GM23338 (cell line): ENCODE results near the gene GNB1L. TPM values are rescaled to one million over a fixed set of nuclear protein-coding genes. Genes with fewer than 3 reads are reported as not detected.

Experiments
- ATAC-seq: fragments of 200-7000 bp; cut with Tn5 transposase; 3 replicates; pipeline ENCODE4 v1.9.1; 2020
- DNase-seq: peaks from one replicate; pipeline ENCODE4 v3.0.0-alpha.2; 2015; ENCODE audit warnings: low spot score
- H2AFZ ChIP-seq: fragments of 200-600 bp; sonication (generic); 2 replicates; pipeline ENCODE4 v1.8.0; 2016; ENCODE audit warnings: antibody characterized with exemption, mild to moderate bottlenecking, moderate library complexity
- H3F3A ChIP-seq: fragments of 200-600 bp; sonication (generic); replicated peaks from 2 replicates; pipeline ENCODE4 v1.8.0; 2017; ENCODE audit warnings: antibody characterized with exemption, mixed run types, low read depth
- H3K27ac ChIP-seq: fragments of 200-600 bp; sonication (generic); 2 replicates; pipeline ENCODE4 v1.6.1; 2016; ENCODE audit warnings: low read depth
- H3K27me3 ChIP-seq: fragments of 200-600 bp; sonication (generic); 2 replicates; pipeline ENCODE4 v1.8.0; 2016; ENCODE audit warnings: mild to moderate bottlenecking, mixed run types, moderate library complexity; ENCODE audit not compliant: insufficient read depth
- H3K36me3 ChIP-seq: fragments of 200-600 bp; sonication (generic); 2 replicates; pipeline ENCODE4 v1.8.0; 2016; ENCODE audit warnings: mild to moderate bottlenecking; ENCODE audit not compliant: insufficient read depth
- H3K4me1 ChIP-seq: fragments of 200-600 bp; sonication (generic); 2 replicates; pipeline ENCODE4 v1.8.0; 2016; ENCODE audit warnings: mild to moderate bottlenecking, moderate library complexity; ENCODE audit not compliant: insufficient read depth
- H3K4me2 ChIP-seq: fragments of 200-600 bp; sonication (generic); 2 replicates; pipeline ENCODE4 v1.7.1; 2017; ENCODE audit warnings: mixed run types
- H3K4me3 ChIP-seq: fragments of 200-600 bp; sonication (generic); 2 replicates; pipeline ENCODE4 v1.6.1; 2016; ENCODE audit warnings: mixed run types
- H3K79me2 ChIP-seq: fragments of 200-600 bp; sonication (generic); replicated peaks from 2 replicates; pipeline ENCODE4 v1.8.0; 2017; ENCODE audit warnings: mild to moderate bottlenecking; ENCODE audit not compliant: insufficient read depth
- H3K9me2 ChIP-seq: fragments of 200-600 bp; sonication (generic); 2 replicates; pipeline ENCODE4 v1.8.0; 2017; ENCODE audit not compliant: insufficient read depth
- H4K20me1 ChIP-seq: fragments of 200-600 bp; sonication (generic); replicated peaks from 2 replicates; pipeline ENCODE4 v1.8.0; 2017; ENCODE audit warnings: mild to moderate bottlenecking; ENCODE audit not compliant: insufficient read depth
- H3K27ac Mint-ChIP-seq: 2 replicates; pipeline ENCODE4 v1.8.0; 2020; ENCODE audit warnings: inconsistent platforms, mild to moderate bottlenecking, moderate library complexity, mixed read lengths
- H3K27me3 Mint-ChIP-seq: 3 replicates; pipeline ENCODE4 v1.8.0; 2022; ENCODE audit warnings: low read depth, mild to moderate bottlenecking, moderate library complexity, mixed read lengths, inconsistent platforms; ENCODE audit not compliant: insufficient read depth, poor library complexity
- H3K36me3 Mint-ChIP-seq: 3 replicates; pipeline ENCODE4 v1.8.0; 2021; ENCODE audit warnings: low read depth, mild to moderate bottlenecking, inconsistent platforms, moderate library complexity, mixed read lengths
- H3K4me1 Mint-ChIP-seq: 3 replicates; pipeline ENCODE4 v1.8.0; 2020; ENCODE audit warnings: mild to moderate bottlenecking, inconsistent platforms, mixed read lengths
- H3K4me3 Mint-ChIP-seq: 3 replicates; pipeline ENCODE4 v1.8.0; 2021; ENCODE audit warnings: moderate library complexity, mild to moderate bottlenecking, inconsistent platforms, mixed read lengths
- H3K9me3 Mint-ChIP-seq: 3 replicates; pipeline ENCODE4 v1.8.0; 2020; ENCODE audit warnings: moderate library complexity, mild to moderate bottlenecking, inconsistent platforms, mixed read lengths
- CREB1 ChIP-seq: fragments of 250-450 bp; sonication (Bioruptor Pico); IDR thresholded peaks from 2 replicates; pipeline ENCODE4 v1.5.0; 2020; ENCODE audit warnings: low read depth, mild to moderate bottlenecking, moderate library complexity
- CTCF ChIP-seq, 2 experiments: fragments of 200-600 bp in 1 of 2; sonication (generic) in 1 of 2; conservative IDR thresholded peaks; 2 replicates each; pipeline versions ENCODE4 v1.5.1 to v1.6.1; 2016 to 2017; ENCODE audit warnings: antibody characterized with exemption in 2 of 2, low read depth in 2 of 2, mild to moderate bottlenecking in 2 of 2, moderate library complexity in 1 of 2
- ETS1 ChIP-seq: IDR thresholded peaks from 2 replicates; pipeline ENCODE4 v1.6.1; 2016; ENCODE audit warnings: antibody characterized with exemption
- EZH2 ChIP-seq: fragments of 200-600 bp; sonication (generic); IDR thresholded peaks from one replicate; pipeline ENCODE4 v1.8.0; 2017; ENCODE audit warnings: antibody characterized with exemption, mild to moderate bottlenecking, low read depth; ENCODE audit not compliant: unreplicated experiment
- EZH2phosphoT487 ChIP-seq: fragments of 200-600 bp; sonication (generic); IDR thresholded peaks from one replicate; pipeline ENCODE4 v1.8.1; 2018; ENCODE audit warnings: antibody characterized with exemption; ENCODE audit not compliant: unreplicated experiment
- NANOG ChIP-seq: IDR thresholded peaks from 2 replicates; pipeline ENCODE4 v1.6.1; 2016; ENCODE audit warnings: antibody characterized with exemption, borderline replicate concordance
- POLR2AphosphoS5 ChIP-seq: IDR thresholded peaks from 2 replicates; pipeline ENCODE4 v1.6.1; 2016; ENCODE audit warnings: antibody characterized with exemption, low read depth
- REST ChIP-seq: IDR thresholded peaks from one replicate; pipeline ENCODE4 v1.6.1; 2018; ENCODE audit warnings: antibody characterized with exemption; ENCODE audit not compliant: unreplicated experiment
- ZNF114 ChIP-seq: fragments of 250-450 bp; sonication (Bioruptor Pico); IDR thresholded peaks from 2 replicates; pipeline ENCODE4 v1.5.0; 2020; ENCODE audit warnings: mild to moderate bottlenecking, moderate library complexity
- ZNF331 ChIP-seq: fragments of 250-450 bp; sonication (Bioruptor Pico); IDR thresholded peaks from 2 replicates; pipeline ENCODE4 v1.5.0; 2020; ENCODE audit warnings: low read depth, mild to moderate bottlenecking, moderate library complexity
- polyA plus RNA-seq: library from polyadenylated mRNA; unstranded; fragments of >200 nt; fragmentation: Nextera tagmentation; extraction: Ambion mirVana; gene quantifications from 2 replicates; pipeline ENCODE4 v1.2.1, GENCODE V29; 2016
- total RNA-seq: library from RNA; depleted of rRNA; stranded (reverse); fragments of >200 nt; shearing (Covaris generic); gene quantifications from 2 replicates; pipeline ENCODE4 v1.2.3, GENCODE V29; 2014

The GNB1L gene
- total and polyA plus RNA-seq, 2 experiments from 2014 or later, result 15.2 to 27.8 TPM

GRCh38 chr22:19805821-19806212, 48.9 kb downstream of the GNB1L start (continued):
- TF ChIP-seq REST (no peak), CTCF (conservative IDR thresholded peaks at IDR 0.05; ENCODE audit: low read depth in 2 of 2) (no peak)

- Histone ChIP-seq H3K79me2 (no peaks in the 10 kb centered on the region), H3F3A (no peaks in the 10 kb centered on the region), H3K27ac (no peak overlapping the region), H3K27me3 (no peaks in the 10 kb centered on the region), H3K36me3 (no peaks in the 10 kb centered on the region), H3K4me1 (no peaks in the 10 kb centered on the region), H4K20me1 (no peaks in the 10 kb centered on the region), H3K4me3 (no peak overlapping the region), H3K9me2 (no peaks in the 10 kb centered on the region), H3K4me2 (no peak overlapping the region), H2AFZ (no peak overlapping the region)
- ATAC-seq (no peak), DNase-seq (no peak)
- H3K27me3 Mint-ChIP-seq, result peaks cover 20% of the 10 kb centered on the region
- TF ChIP-seq ZNF114 (CRISPR knock-in tag), result no peak
- no peak for TF ChIP-seq EZH2phosphoT487
- TF ChIP-seq ZNF331 (CRISPR knock-in tag), result no peak
- H3K4me1 Mint-ChIP-seq, result no peaks in the 10 kb centered on the region; the same call in 2 of the 3 replicates
- H3K36me3 Mint-ChIP-seq, result peaks cover 3% of the 10 kb centered on the region; the same call in 1 of the 3 replicates
- H3K9me3 Mint-ChIP-seq, result no peaks in the 10 kb centered on the region; the same call in 2 of the 3 replicates
- no peak overlapping the region for H3K4me3 Mint-ChIP-seq
- no peak overlapping the region for H3K27ac Mint-ChIP-seq
These were observed 50.9 kb downstream of the GNB1L start for GRCh38 chr22:19803736-19804267.

GRCh38 chr22:19802894-19803735, 51.6 kb downstream of the GNB1L start:
- Histone ChIP-seq H3K4me2 (no peak overlapping the region), H3K27me3 (no peaks in the 10 kb centered on the region), H3F3A (no peaks in the 10 kb centered on the region), H3K4me3 (no peak overlapping the region), H2AFZ (no peak overlapping the region), H3K79me2 (no peaks in the 10 kb centered on the region), H3K4me1 (no peaks in the 10 kb centered on the region), H3K27ac (no peak overlapping the region), H3K9me2 (no peaks in the 10 kb centered on the region), H3K36me3 (no peaks in the 10 kb centered on the region), H4K20me1 (no peaks in the 10 kb centered on the region)
- H3K36me3 Mint-ChIP-seq, result peaks cover 3% of the 10 kb centered on the region; the same call in 1 of the 3 replicates
- DNase-seq, result no peak
- H3K27ac Mint-ChIP-seq, result no peak overlapping the region
- no peaks in the 10 kb centered on the region; the same call in 2 of the 3 replicates for H3K9me3 Mint-ChIP-seq
- H3K27me3 Mint-ChIP-seq, result peaks cover 20% of the 10 kb centered on the region
- H3K4me3 Mint-ChIP-seq, result no peak overlapping the region
- H3K4me1 Mint-ChIP-seq, result no peaks in the 10 kb centered on the region; the same call in 2 of the 3 replicates
- no peak for ATAC-seq
- no peak for TF ChIP-seq EZH2phosphoT487
- TF ChIP-seq REST, result no peak
- no peak for TF ChIP-seq POLR2AphosphoS5
- no peak for TF ChIP-seq CREB1
- no peak for TF ChIP-seq NANOG
- TF ChIP-seq ETS1, result no peak
- TF ChIP-seq EZH2, result no peak
